GM18520 (cell line): ENCODE results near the gene LCTL.

ENCODE experiments used
- ATAC-seq: cut with Tn5 transposase; IDR thresholded peaks from one replicate; pipeline ENCODE4 v1.9.1; 2021; ENCODE audit not compliant: unreplicated experiment

LCTL gene

GRCh38 chr15:66565141-66565641 lies 607 bp downstream of the LCTL start:
- ATAC-seq, result no peak

- ATAC-seq, result no peak
Observed at GRCh38 chr15:66564136-66565041, 1.4 kb downstream of the LCTL start.

GRCh38 chr15:66563566-66564110 lies 2.2 kb downstream of the LCTL start:
- ATAC-seq, result no peak

- no peak for ATAC-seq
Observed at GRCh38 chr15:66563126-66563525, 2.7 kb downstream of the LCTL start.

GRCh38 chr15:66560856-66561525 lies 4.8 kb downstream of the LCTL start:
- no peak for ATAC-seq

- no peak for ATAC-seq
Observed at GRCh38 chr15:66558271-66558670, 7.5 kb downstream of the LCTL start.

- no peak for ATAC-seq
Observed at GRCh38 chr15:66555685-66556084, 10.1 kb downstream of the LCTL start.

- no peak for ATAC-seq
Observed at GRCh38 chr15:66545255-66545654, 20.5 kb downstream of the LCTL start.

GRCh38 chr15:66542896-66543295 lies 22.9 kb downstream of the LCTL start:
- no peak for ATAC-seq

GRCh38 chr15:66535056-66535455 lies 30.7 kb downstream of the LCTL start:
- ATAC-seq, result no peak

- ATAC-seq, result no peak
Observed at GRCh38 chr15:66524838-66525237, 41.0 kb downstream of the LCTL start.

GRCh38 chr15:66523926-66524325 lies 41.9 kb downstream of the LCTL start:
- no peak for ATAC-seq

- no peak for ATAC-seq
Observed at GRCh38 chr15:66515901-66516322, 49.9 kb downstream of the LCTL start.

GRCh38 chr15:66514586-66514985 lies 51.2 kb downstream of the LCTL start:
- ATAC-seq, result no peak

GRCh38 chr15:66508293-66508883 lies 57.4 kb downstream of the LCTL start:
- no peak for ATAC-seq

GRCh38 chr15:66505818-66506217 lies 60.0 kb downstream of the LCTL start:
- no peak for ATAC-seq

GRCh38 chr15:66505430-66505811 lies 60.4 kb downstream of the LCTL start:
- ATAC-seq, result no peak

- peak; percentile 73 for ATAC-seq
Observed at GRCh38 chr15:66504563-66505429, 61.0 kb downstream of the LCTL start, which contains the start of the genes RPL4 and ZWILCH. Gene RPL4 (minus strand): TSS chr15:66504855. CDS start chr15:66504790, 65 bp downstream. Gene ZWILCH (plus strand): TSS chr15:66505326. CDS start chr15:66505339, 13 bp downstream.

- no peak for ATAC-seq
Observed at GRCh38 chr15:66503780-66504562, 61.8 kb downstream of the LCTL start.
